CD4-positive, alpha-beta T cell treated with Interferon alpha-2 for 1 hour (primary cell): ENCODE measurements around the gene AP2A2.

Experiments used
- DNase-seq, 2 donors: peaks; one replicate each; pipeline ENCODE4 v3.0.0-alpha.2; 2020 to 2022

Gene AP2A2

DNA sequence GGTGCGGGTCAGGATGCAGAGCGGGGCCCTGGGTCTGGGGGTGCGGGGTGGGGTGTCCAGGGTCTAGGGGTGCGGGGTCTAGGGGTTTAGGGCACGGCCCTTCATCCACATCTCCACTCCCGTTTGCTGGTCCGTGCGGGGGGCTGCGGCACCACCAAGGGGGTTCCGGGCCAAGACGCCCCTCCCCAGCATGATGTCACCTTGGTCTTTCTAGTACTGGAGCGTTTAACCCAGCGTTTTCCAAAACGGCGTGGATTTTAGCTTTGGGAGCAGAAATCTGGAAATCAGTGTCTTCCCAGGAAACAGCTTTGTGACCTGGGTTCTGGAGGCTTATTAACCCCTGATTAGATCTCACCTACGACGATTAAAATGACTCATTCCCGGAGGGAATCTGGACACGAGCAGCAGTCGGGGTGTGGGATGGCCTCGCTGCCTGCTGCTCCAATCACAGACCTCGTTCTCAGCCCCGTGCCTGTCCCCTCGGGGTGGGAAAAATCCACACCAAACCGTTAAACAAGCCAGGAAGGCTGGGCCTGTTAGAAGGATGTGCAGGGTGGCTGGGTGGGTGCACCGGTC is 759 bp downstream of the AP2A2 start:
- DNase-seq = no peak

- peak; percentile 43 to 62 for DNase-seq
Measured at GRCh38 chr11:927871-928270, 2.2 kb downstream of the AP2A2 start.

- no peak for DNase-seq
Measured at GRCh38 chr11:928786-929185, 3.1 kb downstream of the AP2A2 start.

DNA sequence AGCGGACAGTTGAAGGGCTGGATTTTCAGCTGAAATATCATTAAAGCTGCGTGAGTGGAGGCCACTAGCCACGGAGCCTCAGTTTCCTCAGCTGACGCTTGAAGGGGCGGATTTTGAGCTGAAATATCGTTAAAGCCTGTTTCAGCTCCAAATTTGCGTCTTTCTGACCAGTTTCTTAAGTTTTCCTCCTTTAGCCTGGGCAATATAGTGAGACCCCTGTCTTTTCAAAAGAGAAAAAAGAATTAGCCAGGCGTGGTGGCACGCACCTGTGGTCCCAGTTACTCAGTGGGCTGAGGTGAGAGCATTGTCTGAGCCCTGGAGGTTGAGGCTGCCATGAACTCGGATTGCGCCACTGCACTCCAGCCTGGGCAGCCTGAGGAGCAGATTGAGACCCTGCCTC is 3.7 kb downstream of the AP2A2 start:
- DNase-seq = no peak

- DNase-seq = no peak
Measured at GRCh38 chr11:931385-931784, 5.7 kb downstream of the AP2A2 start.

DNA sequence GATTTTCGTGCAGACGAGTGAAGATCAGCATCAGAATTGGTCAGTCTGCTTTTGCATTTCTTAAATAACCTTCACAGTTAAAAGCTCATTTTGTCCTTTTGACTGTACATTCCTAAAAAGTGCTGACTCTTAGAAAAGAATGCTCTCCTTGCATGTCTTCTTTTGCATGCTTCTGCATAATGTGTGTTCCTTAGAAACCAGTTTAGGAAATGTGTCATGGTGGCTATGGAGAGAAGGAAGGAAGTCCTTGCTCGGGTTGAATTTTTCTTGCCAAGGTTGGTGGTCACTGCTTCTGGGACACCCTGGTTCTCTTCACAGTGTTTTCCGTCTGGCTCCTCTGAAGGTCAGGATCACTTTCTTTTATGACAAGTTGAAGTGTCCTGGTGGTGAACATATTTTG is 6.8 kb downstream of the AP2A2 start:
- DNase-seq = no peak

- no peak for DNase-seq
Measured at GRCh38 chr11:933142-933851, 7.6 kb downstream of the AP2A2 start.

DNA sequence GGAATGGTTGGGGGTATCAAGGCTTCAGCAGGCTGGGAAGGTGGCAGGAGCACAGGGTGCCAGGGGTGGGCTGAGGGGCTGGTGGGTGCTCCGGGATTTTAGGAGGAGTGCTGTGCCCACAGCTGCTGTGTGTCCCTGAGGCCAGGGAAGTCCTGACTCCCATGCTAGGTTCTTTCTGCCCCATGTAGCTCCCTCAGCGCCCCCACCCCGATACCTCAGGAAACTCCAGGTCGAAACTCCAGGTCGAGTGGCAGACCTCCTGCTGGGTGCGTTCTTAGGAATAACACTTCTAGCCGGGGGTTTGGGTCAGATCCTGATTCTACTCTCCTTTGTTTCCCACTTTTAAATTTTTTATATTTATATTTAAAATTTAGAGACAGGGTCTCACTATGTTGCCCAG is 8.3 kb downstream of the AP2A2 start:
- DNase-seq = no peak

- no peak for DNase-seq
Measured at GRCh38 chr11:934527-934926, 8.9 kb downstream of the AP2A2 start.

DNA sequence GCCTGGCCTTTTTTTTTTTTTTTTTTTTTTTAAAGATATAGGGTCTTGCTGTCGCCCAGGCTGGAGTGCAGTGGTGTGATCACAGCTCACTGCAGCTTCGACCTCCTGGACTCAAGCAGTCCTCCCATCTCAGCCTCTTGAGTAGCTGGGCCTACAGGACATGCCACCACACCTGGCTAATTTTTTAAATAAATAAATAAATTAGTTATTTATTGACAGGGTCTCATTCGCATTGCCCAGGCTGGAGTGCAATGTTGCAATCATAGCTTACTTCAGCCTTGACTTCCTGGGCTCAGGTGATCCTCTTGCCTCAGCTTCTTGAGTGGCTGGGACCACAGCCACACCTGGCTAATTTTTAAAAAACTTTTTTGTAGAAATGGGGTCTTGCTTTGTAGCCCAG is 10.5 kb downstream of the AP2A2 start:
- no peak for DNase-seq

- no peak for DNase-seq
Measured at GRCh38 chr11:937841-938261, 12.2 kb downstream of the AP2A2 start.

DNA sequence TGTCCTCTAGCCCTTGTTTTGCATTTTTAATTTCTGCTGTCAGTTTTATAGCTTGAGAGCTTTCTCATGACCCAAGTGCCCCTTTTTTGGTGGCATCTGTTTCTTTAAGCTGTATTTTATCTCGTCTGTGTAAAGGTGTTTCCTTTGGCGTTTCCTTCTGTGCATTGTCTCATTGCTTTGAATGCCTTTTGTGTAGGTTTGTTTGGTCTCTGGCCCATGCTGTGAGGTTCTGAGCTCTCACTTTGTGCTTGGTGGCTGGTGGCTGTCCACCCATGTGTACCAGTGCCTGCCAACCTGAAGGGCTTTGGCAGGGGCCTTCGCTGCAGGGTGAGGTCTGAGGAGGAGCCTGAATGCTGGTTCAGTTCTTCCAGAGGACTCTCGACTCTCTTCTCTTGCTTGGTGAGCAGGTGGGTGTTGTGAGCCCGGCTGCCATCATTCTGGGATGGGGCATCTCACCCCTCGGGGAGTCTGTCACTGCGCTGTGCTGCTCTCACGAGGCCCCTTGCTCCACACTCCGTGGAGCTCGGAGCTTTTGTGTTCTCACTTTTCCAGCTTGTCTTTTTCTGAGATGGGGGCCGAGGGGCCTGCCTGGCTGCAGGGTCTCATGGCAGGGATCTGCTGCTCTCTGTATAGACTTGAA is 14.9 kb downstream of the AP2A2 start:
- no peak for DNase-seq

- DNase-seq = no peak
Measured at GRCh38 chr11:942823-943222, 17.2 kb downstream of the AP2A2 start.

DNA sequence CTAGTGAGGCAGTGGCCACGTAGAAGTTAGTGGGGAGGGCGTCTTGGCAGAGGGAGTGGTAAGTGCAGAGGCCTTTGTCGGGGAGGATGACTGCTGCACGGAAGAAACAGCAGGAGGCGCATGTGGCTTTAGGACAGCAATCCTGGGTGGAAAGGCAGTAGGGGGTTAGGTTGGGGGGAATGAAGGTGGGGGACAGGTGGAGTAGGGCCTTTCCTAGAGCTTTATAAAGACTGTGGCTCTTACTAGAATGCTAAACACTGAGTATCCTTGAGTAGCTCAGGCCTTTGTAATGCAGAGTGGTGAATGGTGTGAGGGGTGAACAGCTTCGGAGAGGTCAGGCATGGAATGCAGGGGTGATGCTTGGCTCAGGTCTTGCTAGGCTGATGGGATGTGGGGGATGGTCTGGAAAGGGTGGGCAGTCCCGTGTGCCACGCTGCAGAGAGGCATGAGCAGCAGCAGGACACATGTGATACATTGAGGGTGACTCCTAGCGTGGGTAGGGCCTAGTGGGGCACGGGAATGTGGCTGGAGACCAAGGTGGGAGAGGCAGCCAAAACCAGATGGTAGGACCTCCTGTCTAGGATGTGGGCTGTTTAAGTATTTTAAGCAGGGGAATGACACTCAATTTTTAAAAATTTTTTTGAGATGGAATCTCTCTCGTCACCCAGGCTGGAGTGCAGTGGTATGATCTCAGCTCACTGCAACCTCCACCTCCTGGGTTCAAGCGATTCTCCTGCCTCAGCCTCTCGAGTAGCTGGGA is 19.2 kb downstream of the AP2A2 start:
- DNase-seq = no peak

GRCh38 chr11:945986-946385 is 20.3 kb downstream of the AP2A2 start:
- no peak for DNase-seq

DNA sequence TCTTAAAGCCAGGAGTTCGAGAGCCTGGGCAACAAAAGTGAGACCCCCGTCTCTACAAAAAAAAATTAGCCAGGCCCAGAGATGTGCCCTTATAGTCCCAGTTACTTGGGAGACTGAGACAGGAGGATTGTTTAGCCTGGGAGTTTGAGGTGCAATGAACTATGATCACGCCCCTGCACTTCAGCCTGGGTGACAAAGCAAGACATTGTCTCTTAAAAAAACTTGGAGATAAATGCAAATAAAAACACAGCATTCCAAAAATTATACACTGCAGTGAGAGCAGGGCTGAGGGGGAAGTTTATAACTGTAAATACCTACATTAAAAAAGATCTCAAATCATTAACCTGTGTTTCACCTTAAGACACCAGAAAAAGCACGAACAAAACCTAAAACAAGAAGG is 22.1 kb downstream of the AP2A2 start:
- no peak for DNase-seq

- DNase-seq = no peak
Measured at GRCh38 chr11:951507-951906, 25.8 kb downstream of the AP2A2 start.

DNA sequence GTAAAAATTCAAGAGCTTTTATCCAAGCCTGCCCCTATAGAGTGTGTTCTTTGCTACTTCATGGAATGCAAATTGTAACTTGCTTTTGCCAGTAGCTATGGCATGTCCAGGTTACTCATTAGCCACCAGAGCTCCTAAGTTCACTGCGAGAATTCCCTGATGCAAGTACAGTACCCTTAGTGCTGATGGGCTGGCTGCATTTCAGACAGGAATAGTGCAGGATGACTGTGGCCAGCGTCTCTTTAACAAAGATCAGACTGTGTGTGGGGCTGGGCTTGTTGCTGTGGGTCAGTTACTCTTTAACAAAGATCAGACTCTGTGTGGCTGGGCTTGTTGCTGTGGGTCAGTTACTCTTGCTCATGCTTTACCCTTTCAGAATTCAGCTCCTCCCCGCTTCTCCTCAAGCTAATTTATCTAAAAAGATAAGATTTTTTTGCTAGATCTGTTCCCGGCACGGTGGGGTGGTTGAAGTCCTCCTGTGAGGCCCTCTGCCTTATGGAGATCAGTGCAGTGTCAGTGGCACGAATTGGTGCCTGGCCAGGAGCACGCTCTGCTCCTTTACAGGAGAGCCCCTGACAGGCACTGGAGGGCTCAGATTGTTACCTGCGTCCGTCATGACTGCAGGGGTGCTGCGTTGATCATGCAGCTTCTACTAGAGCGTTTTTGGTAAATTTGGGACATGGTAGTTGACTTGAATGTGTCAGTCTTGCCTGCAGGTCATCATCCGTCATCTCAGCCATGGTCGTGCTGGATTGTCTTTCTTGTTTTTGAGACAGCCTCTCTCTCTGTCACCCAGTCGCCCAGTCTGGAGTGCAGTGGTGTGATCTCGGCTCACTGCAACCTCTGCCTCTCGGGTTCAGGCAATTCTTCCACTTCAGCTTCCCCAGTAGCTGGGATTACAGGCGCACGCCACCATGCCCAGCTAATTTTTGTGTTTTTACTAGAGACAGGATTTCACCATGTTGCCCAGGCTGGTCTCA is 27.0 kb downstream of the AP2A2 start:
- DNase-seq = no peak

GRCh38 chr11:953512-953911 is 27.8 kb downstream of the AP2A2 start:
- no peak for DNase-seq

- no peak for DNase-seq
Measured at GRCh38 chr11:954392-955153, 28.9 kb downstream of the AP2A2 start.

- no peak for DNase-seq
Measured at GRCh38 chr11:955154-956063, 29.7 kb downstream of the AP2A2 start.
